Breast epithelium (tissue), 4 donors: Measurements from ENCODE around the gene BEND2. TPM values are rescaled to one million over a fixed set of nuclear protein-coding genes. Genes with fewer than 3 reads are reported as not detected.

ENCODE experiments used
- DNase-seq, 2 donors: peaks; one replicate each; pipeline ENCODE4 v3.0.0-alpha.2; 2019; ENCODE audit warnings: low spot score in 2 of 2
- H3K27ac ChIP-seq, 2 donors: fragments of 200-600 bp; sonication (generic) in 1 of 2; one replicate each; pipeline ENCODE4 v1.5.1; 2016 to 2019; ENCODE audit warnings: mild to moderate bottlenecking in 1 of 2
- H3K27me3 ChIP-seq, 2 donors: fragments of 200-600 bp; sonication (generic) in 1 of 2; one replicate each; pipeline versions ENCODE4 v1.5.1 to v1.6.0; 2017 to 2019; ENCODE audit warnings: control low read depth in 1 of 2, mild to moderate bottlenecking in 1 of 2
- H3K36me3 ChIP-seq: fragments of 200-600 bp; one replicate; pipeline ENCODE4 v1.5.1; 2019
- H3K4me1 ChIP-seq, 2 donors: fragments of 200-600 bp; sonication (generic); one replicate each; pipeline ENCODE4 v1.5.1; 2016 to 2019; ENCODE audit warnings: control low read depth in 1 of 2
- H3K4me3 ChIP-seq, 3 donors: fragments of 200-600 bp; sonication (generic); 1 replicate in 2 of 3; 2 replicates in 1 of 3; pipeline ENCODE4 v1.5.1; 2016 to 2019; ENCODE audit warnings: mild to moderate bottlenecking in 3 of 3, moderate library complexity in 2 of 3
- H3K9me3 ChIP-seq, 2 donors: fragments of 200-600 bp; sonication (generic) in 1 of 2; one replicate each; pipeline ENCODE4 v1.5.1; 2016 to 2019; ENCODE audit warnings: control low read depth in 1 of 2
- POLR2A ChIP-seq: fragments of 450-650 bp; IDR thresholded peaks from one replicate; pipeline ENCODE4 v1.6.1; 2016; ENCODE audit warnings: antibody characterized with exemption, mild to moderate bottlenecking, moderate library complexity
- POLR2AphosphoS5 ChIP-seq, 3 donors: sonication (generic); formaldehyde crosslinking; IDR thresholded peaks; one replicate each; pipeline ENCODE4 v1.6.1; 2017; ENCODE audit warnings: antibody characterized with exemption in 3 of 3
- intact Hi-C: fragments of 100-400 bp; cut with DNase I; formaldehyde crosslinking; loops from one replicate; pipeline ENCODE4 v1.15.1; 2023; ENCODE audit warnings: low total_unique reads
- total RNA-seq, 3 donors: library from RNA; depleted of rRNA; stranded (reverse); fragments of >200 nt; gene quantifications; one replicate each; pipeline ENCODE4 v1.1.0, GENCODE V29; 2016
- TF ChIP-seq, protein P1 (sequence below), 3 donors: fragments of 450-650 bp; IDR thresholded peaks; one replicate each; pipeline ENCODE4 v1.5.1; 2016 to 2017; ENCODE audit warnings: antibody characterized with exemption in 3 of 3, mild to moderate bottlenecking in 3 of 3, moderate library complexity in 3 of 3

BEND2 gene
- total RNA-seq, 3 donors from 2014 or later = not detected

DNA sequence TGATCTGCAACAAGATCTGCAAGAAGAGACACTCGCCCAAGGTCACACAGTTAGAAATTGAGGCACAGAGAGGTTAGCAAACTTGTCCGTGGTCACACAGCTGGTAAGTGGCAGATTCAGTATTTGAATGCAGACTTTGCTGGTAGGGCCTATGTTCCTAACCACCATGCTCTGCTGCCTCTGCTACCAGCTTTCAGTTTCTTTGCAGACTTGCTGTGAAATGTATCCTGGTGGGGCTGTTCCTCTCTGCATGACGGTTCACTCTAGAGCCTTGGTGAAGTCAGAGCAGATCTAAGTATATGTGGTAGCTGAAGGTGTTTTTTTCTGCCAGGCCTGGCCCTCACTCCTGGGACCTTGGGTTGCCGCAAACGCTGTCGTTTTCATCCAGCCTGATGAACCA lies 87.1 kb downstream of the BEND2 start:
- no peak overlapping the region for H3K4me3 ChIP-seq
- TF ChIP-seq POLR2AphosphoS5 (IDR thresholded peaks at IDR 0.05) = no peak
- no peak for TF ChIP-seq POLR2A
- TF ChIP-seq, protein P1, sequence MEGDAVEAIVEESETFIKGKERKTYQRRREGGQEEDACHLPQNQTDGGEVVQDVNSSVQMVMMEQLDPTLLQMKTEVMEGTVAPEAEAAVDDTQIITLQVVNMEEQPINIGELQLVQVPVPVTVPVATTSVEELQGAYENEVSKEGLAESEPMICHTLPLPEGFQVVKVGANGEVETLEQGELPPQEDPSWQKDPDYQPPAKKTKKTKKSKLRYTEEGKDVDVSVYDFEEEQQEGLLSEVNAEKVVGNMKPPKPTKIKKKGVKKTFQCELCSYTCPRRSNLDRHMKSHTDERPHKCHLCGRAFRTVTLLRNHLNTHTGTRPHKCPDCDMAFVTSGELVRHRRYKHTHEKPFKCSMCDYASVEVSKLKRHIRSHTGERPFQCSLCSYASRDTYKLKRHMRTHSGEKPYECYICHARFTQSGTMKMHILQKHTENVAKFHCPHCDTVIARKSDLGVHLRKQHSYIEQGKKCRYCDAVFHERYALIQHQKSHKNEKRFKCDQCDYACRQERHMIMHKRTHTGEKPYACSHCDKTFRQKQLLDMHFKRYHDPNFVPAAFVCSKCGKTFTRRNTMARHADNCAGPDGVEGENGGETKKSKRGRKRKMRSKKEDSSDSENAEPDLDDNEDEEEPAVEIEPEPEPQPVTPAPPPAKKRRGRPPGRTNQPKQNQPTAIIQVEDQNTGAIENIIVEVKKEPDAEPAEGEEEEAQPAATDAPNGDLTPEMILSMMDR (IDR thresholded peaks at IDR 0.05) = no peak
- no peak for DNase-seq
- H3K36me3 ChIP-seq = no peaks in the 10 kb centered on the region
- intact Hi-C loops = no loop called here
- H3K9me3 ChIP-seq = no peaks in the 10 kb centered on the region
- H3K27me3 ChIP-seq = peaks cover 0 to 39% of the 10 kb centered on the region in 2 donors
- H3K4me1 ChIP-seq = no peaks in the 10 kb centered on the region
- no peak overlapping the region for H3K27ac ChIP-seq

DNA sequence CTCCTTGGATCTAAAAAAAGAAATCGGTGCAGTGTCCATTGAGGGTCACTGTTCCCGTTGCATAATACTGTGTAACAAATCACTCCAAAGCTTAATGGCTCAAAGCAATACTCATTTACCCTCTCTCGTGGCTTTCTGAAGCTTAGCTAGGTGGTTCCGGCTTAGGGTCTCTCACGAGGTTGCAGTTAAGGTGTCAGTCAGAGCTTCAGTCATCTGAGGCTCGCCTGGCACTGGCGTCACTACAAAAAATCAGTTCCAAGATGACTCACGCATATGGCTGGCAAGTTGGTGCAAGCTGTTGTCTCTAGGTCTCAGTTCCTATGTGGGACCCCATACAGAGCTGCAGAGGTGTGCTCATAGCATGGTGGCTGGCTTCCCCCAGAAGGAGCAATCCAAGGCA lies 91.0 kb downstream of the BEND2 start:
- Histone ChIP-seq H3K27ac (no peak overlapping the region), H3K4me1 (no peaks in the 10 kb centered on the region), H3K27me3 (peaks cover 0 to 9% of the 10 kb centered on the region in 2 donors), H3K36me3 (no peaks in the 10 kb centered on the region), H3K4me3 (no peak overlapping the region), H3K9me3 (no peaks in the 10 kb centered on the region)
- intact Hi-C loops = no loop called here
- no peak for DNase-seq
- no peak for TF ChIP-seq POLR2AphosphoS5 (IDR thresholded peaks at IDR 0.05)
- TF ChIP-seq, protein P1 (IDR thresholded peaks at IDR 0.05) = no peak
- no peak for TF ChIP-seq POLR2A

DNA sequence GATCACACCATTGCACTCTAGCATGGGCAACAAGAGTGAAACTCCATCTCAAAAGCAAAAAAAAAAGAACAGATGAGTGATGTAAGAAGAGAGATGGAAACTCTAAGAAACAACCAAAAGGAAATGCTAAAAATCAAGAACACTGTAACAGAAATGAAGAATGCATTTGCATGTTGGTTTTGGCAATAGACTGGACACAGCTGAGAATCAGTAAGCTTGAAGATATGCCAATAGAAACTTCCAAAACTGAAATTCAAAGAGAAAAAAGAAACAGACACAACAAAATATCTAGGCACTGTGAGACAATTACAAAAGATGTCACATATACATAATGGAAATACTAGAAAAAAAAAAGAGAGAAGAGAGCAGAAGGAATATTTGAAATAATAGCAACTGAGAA lies 93.7 kb downstream of the BEND2 start:
- no peak for TF ChIP-seq POLR2A
- no peak for TF ChIP-seq POLR2AphosphoS5 (IDR thresholded peaks at IDR 0.05)
- TF ChIP-seq, protein P1 (IDR thresholded peaks at IDR 0.05) = no peak
- no peak overlapping the region for H3K4me3 ChIP-seq
- H3K27ac ChIP-seq = no peak overlapping the region
- H3K9me3 ChIP-seq = no peaks in the 10 kb centered on the region
- DNase-seq = no peak
- peaks cover 0 to 7% of the 10 kb centered on the region in 2 donors for H3K27me3 ChIP-seq
- H3K4me1 ChIP-seq = no peaks in the 10 kb centered on the region
- intact Hi-C loops = no loop called here
- no peaks in the 10 kb centered on the region for H3K36me3 ChIP-seq

DNA sequence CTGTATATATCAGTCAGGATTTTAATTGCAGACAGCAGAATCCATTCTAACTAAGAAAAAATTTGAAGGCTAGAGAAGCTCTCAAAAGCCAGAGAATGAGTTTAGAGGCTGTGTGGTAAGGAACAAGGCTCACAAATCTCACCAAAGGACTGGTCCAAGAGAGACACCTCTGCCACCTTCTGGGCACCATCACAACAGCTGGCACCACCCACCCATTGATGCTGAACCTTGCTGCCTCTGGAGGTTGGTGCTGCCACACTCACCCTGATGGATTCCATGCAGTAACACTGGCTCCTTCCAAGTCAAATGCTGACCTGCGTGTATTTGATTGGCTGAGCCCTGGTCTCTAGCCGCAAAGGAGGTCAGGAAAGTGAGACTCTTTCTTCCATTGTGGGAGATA lies 100.8 kb downstream of the BEND2 start:
- intact Hi-C loops = no loop called here
- Histone ChIP-seq H3K4me3 (no peak overlapping the region), H3K27me3 (peaks cover 0 to 31% of the 10 kb centered on the region in 2 donors), H3K36me3 (no peaks in the 10 kb centered on the region), H3K9me3 (peaks cover 11 to 16% of the 10 kb centered on the region in 2 donors), H3K27ac (no peak overlapping the region), H3K4me1 (no peaks in the 10 kb centered on the region)
- DNase-seq = no peak
- TF ChIP-seq POLR2AphosphoS5 (IDR thresholded peaks at IDR 0.05) (no peak), POLR2A (no peak)
- TF ChIP-seq, protein P1 (IDR thresholded peaks at IDR 0.05) = no peak

Other genes starting within 250 kb of the BEND2 start
- 1 to 10 TPM; 1.8 to 3.9 (median 1.8) TPM for gene SCML2, start 133.8 kb upstream of the BEND2 start, total RNA-seq
- 10 to 100 TPM in 1 of 3 donors, 1 to 10 TPM in 2; 5.3 to 14.3 (median 6.9) TPM for gene CDKL5, start 204.7 kb upstream of the BEND2 start, total RNA-seq